HG03095 (cell line): ENCODE data around the gene HDAC4.
"Not testable (repeated sequence)": the region's sequence is repeated elsewhere in the genome, so short reads cannot be mapped to it uniquely, and the experiment has no call there.

Source experiments
- ATAC-seq: cut with Tn5 transposase; IDR thresholded peaks from one replicate; pipeline ENCODE4 v1.9.1; 2021; ENCODE audit warnings: moderate library complexity; ENCODE audit not compliant: unreplicated experiment

HDAC4 gene

DNA sequence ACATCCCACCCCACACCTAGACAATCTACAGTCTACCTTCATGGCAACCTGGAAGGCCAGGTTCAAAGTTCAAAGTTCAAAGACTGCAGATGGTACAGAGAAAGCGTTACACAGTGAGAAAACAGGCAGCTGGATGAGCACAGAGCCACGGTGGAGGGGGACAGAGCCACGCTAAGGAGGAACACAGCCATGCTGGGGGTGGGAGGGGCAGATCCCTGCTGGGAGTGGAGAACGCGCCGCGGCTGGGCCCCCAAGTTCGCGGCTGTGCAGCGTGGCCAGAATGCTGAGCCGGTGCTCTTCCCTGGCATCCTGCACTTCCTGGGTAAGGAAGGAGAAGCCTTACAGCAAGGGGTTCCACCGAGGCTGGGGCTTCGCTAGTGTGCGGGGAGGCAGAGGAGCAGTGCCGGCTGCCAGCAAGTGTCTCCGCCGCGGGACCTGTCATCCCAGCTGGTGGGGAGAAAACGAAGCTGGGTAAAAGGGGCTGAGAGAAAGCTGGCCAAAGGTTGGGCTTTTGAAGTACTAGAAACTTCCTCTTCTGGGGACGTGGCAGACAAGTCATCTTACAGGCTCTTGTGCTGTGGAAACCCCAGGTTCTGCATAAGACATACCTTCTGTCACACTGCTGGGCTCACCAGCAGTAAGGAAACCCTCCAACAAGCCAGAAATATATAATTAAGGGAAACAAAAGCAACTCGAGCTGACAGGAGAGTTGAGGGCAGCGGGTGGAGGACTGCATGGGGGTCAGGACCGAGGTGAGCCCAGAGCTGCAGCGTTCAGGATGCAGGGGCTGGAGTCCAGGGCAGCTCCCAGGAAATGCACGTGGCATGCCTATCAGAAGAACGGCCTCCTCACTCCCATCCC is 115.5 kb downstream of the HDAC4 start:
- ATAC-seq: no peak

- no peak for ATAC-seq
These were observed 116.6 kb downstream of the HDAC4 start for GRCh38 chr2:239283961-239284795.

GRCh38 chr2:239283288-239283945 is 117.4 kb downstream of the HDAC4 start:
- ATAC-seq: no peak

DNA sequence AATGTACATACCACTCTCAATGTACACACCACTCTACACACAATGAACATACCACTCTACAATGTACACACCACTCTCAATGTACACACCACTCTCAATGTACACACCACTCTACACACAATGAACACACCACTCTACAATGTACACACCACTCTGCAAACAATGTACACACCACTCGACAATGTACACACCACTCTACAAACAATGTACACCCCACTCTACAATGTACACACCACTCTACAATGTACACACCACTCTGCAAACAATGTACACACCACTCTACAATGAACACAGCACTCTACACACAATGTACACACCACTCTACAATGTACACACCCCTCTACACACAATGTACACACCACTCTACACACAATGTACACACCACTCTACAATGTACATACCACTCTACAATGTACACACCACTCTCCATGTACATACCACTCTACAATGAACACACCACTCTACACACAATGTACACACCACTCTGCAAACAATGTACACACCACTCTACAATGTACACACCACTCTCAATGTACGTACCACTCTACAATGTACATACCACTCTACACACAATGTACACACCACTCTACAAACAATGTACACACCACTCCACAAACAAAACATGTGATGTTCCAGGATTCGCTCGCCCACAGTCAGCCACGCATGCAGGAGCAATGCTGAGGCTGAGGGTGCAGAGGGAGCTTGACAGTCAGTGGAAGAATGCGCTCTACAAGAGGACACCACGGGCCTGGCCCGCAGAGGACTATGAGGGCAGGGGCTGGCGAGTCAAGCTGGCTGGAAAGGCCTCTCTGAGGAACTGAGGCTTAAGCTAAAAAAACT is 118.2 kb downstream of the HDAC4 start:
- ATAC-seq: no peak

GRCh38 chr2:239280296-239281017 is 120.4 kb downstream of the HDAC4 start:
- ATAC-seq: not testable (repeated sequence)

GRCh38 chr2:239279508-239280295 is 121.1 kb downstream of the HDAC4 start:
- no peak for ATAC-seq

GRCh38 chr2:239278941-239279365 is 121.9 kb downstream of the HDAC4 start:
- no peak for ATAC-seq

- no peak for ATAC-seq
These were observed 122.5 kb downstream of the HDAC4 start for GRCh38 chr2:239278361-239278760.

GRCh38 chr2:239277401-239278085 is 123.3 kb downstream of the HDAC4 start:
- no peak for ATAC-seq

DNA sequence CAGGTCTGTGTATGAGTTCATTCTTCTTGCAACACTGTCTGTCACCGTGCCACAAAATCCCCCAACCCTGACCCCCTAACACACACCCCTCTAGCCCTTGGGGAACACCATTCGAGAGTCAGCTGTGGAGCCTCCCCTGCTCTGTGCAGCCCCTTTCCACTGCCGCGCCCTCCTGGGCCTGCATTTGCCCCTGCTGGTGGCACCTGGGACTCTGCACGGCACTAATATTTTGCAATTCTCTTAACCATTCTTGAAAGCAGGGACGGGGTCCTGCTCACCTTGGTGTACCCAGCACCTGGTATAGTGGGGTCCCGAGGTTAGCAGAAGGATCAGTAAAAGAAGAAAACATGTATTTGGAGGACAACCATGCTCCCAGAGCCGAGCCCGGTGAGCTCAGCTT is 124.0 kb downstream of the HDAC4 start:
- no peak for ATAC-seq

DNA sequence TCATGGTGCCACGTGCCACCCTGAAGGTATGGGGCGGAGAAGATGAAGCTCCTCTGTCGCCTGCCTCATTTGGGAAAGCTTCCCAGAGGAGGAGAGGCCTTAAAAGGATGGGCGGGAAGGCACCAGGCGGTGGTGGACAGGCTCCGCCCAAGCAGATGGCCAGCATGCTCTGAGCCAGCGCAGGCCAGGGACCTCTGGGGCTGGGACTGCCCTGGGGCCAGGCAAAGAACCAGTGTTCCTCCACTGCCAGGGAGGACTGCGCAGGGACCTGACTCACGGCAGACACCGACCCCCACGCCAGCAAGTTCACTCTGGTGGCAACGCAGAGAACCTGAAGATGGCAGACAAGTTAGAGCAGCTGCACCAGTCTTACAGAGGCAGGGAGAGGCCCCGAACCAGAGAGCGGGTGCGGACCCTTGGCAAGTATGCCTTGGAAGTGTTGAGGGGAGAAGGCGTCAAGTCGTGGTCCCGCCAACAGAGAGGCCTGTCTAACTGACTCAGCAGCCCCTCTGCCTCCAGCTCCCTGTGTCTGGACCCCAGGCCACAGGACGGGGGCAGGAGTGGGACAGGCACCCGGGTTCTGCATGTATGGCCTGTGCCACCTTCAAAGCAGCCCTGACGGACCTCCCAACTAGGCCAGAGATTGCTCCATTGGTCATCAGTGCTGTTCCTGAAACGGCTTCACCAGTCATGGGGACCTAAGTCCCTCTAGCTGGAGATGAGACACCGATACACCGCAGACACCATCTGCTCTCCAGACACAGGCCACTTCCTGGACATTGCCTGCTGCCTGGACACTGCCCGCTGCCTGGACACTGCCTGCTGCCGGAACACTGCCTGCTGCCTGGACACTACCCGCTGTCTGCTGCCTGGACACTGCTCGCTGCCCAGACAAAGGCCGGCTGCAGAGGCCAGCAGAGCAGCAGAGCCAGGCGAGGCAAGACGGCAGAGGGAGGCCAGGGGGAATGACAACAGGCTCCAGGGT is 124.7 kb downstream of the HDAC4 start:
- no peak for ATAC-seq

- peak; percentile 46 for ATAC-seq
These were observed 125.7 kb downstream of the HDAC4 start for GRCh38 chr2:239275044-239275685.

DNA sequence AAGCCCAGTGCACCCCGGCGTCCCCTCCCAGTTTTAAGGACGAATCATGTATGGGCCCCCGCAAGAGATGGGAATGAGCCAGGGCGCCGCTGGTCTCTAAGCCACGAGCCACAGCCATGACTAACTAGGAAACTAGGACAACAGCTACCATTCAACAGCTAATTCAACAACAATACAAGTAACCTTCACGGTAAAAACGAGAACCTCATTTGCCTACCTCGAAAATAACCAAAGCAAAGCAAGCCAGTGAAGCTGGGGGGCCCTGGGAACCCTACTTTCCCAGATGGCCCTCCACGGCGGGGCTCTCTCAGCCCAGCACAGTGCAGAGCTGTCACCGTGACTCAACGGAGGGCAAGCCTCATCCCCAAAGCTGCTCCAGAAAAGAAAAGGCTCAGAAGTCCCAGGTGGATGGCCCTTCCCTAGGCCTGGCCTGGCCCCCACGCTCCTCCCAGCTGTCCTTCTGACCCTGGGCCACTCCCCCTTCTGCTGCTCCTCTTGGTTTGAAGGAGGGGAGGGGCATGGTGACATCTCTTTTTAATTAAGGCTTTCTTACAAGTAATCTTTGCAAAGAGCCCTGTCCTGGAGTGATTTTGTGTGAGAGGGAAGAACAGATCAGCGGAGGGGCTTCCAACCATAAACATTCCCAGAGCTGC is 126.3 kb downstream of the HDAC4 start:
- no peak for ATAC-seq

DNA sequence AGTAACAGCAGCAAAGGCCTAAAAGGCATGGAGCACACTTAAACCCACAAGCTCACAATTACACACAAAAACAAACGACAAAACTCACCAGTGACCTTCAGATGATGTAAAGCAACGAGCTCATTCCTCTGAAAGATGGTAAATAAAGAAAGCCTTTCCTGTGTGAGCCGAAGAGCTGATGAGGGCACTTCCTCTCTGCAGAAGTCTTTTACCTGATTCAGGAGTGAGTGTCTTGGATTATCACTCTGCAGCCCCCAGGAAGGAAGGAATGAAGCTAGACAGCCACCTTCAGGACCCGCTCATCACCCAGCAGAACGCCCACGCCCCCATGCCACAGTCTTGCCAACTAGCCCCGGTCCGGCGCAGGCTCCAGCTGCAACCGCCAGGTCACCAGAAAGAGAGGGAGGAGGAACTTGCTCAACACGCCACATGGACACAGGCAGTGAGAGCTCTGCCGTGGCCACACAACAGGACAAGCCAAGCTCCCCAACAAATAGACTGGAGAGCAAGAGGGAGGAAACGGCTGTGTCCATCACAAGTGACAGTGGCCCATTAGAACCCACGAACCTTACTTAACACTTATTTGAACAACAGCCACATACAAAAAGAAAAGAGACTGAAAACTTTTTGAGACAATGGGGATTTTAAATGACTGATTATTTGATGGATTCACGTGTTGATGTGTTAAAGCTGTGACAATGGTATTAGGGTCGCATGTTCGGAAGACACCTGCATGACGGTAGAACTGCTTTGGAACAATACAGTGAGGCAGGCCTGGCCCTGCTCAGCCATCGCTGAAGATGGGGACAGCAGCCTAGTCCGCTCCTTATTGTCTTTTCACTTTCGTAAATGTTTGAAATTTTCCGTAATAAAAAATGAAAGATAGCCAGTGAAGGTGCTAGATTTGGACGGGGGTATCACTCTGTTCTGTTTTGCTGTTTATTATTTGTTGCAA is 127.3 kb downstream of the HDAC4 start:
- ATAC-seq: no peak

- ATAC-seq: no peak
These were observed 128.2 kb downstream of the HDAC4 start for GRCh38 chr2:239272626-239273025.
